GM19467 (cell line): ENCODE data around the gene PSTPIP2.
"Not testable (repeated sequence)": the region's sequence is repeated elsewhere in the genome, so short reads cannot be mapped to it uniquely, and the experiment has no call there.

ENCODE experiments used
- ATAC-seq: cut with Tn5 transposase; IDR thresholded peaks from one replicate; pipeline ENCODE4 v1.9.1; 2021; ENCODE audit warnings: mild to moderate bottlenecking, moderate library complexity; ENCODE audit not compliant: unreplicated experiment

Gene PSTPIP2

DNA sequence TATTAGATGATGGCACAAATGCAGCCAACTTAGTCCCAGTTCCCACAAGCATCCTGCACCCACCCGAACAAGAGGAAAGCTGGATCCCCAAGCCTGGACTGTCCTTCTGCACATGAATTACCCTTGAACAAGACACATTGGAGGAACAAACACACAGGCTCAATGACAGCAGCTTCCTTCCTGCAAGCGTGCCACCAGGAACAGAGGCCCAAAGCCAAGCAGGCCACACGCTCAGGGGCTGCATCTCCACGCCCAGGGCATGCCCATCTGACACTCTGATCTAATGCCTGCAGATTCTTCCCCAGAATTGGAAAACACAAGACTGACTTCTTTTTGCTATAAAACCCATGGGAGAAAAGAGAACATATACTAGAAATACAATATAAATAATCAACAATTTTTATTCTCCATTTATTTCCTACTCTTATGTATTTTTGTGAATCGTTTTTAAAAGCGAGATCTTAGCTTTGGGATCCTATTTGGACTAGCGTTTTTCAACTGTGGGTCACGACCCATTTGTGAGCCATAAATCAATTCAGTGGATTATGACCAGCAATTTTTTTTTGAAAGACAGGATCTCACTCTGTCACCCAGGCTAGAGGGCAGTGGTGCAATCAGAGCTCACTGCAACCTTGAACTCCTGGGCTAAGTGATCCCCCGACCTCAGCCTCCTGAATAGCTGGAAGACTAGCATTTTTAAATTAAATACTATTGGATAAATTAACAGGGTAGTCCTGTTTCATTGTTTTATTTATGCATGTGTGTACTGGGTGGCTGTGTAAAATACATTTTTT lies 34.4 kb downstream of the PSTPIP2 start:
- no peak for ATAC-seq

DNA sequence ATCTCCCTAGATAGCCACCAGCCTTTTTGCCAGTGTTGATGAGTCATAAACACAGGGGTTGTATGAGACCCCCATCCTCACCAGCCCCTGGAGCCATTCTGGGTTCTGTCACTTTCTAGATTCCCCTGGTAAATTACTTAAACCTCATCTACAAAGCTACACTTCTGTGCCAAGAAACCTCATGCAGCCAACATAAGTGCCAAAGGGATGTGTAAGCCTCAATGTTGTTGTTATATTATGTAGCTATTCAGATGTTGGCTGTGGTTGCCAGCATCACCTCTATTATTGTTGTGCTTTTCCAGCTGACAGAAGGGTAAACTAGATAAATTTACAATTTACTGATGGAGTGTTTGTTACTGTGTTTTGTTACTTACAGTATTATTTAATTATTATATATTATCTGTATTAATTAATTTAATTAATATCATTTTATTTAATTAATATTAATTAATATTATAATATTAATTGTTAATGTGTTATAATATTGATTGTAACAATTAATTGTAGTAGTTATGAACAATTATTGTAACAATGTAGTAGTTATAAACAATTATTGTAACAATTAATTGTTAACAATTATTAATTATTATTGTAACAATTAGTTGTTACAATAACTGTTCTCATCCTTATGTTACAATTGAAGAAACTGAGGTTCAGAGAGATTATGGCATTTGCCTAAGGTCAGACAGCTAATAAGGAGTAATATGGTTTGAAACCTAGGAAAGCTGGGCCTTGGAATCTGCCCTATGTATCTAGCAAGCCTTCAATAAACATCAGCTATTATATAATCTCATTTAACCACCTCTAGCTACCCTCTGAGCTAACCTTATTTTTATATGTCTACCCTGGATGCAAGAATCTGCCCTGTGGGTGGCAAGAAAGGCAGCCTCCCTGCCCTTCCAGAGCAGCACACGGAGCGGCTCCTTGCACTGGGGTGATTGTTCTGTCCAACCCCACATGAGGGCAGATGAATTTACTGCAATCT lies 36.1 kb downstream of the PSTPIP2 start:
- no peak for ATAC-seq

DNA sequence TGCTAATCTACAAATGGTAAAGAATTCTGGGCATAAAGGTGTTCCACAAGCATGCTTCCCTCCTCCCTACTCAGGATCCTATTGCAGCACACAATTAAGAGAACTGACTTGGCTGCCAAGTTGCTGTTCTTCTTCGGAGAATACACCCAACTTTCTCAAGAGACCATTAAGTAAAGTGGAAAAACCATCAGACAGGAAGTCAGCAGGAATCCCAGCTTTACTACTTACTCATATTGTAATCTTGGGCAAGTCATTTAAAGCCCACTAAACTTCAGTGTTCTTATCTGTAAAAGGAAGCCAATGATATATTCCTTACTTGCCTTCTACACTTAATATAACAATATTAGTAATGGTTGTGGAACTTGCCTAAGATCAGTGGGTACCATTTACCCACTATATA lies 37.8 kb downstream of the PSTPIP2 start:
- ATAC-seq: no peak

DNA sequence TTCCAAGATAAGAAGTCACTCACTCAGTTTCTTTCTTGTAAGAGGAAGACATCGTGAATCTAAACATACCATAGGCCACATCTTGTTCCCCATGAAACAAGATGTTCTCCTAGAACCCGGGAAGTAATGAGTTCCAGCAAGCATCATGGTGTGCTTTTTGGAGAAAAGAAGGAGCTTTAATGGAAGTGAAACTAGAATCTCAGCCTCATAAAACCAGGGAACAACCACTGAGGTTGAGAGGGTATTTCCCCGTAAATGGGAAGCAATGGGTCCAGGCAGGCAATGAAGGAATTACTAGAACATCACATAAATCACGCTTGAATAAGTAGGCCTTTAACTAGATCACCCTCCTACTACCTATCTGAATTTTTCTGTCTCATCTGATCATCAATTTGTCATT lies 40.3 kb downstream of the PSTPIP2 start:
- no peak for ATAC-seq

DNA sequence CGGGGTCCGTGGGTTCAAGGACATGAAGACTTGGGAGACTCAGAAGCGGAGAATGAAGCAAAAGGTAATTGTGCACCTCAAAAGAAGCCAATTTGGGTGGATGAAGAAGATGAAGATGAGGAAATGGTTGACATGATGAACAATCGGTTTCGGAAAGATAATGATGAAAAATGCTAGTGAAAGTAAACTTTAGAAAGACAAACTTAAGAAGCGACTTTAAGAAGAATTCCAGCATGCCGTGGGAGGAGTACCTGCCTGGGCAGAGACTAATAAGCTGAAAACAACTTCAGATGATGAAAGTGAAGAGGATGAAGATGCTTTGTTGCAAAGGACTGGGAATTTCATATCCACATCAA lies 43.5 kb downstream of the PSTPIP2 start:
- no peak for ATAC-seq

DNA sequence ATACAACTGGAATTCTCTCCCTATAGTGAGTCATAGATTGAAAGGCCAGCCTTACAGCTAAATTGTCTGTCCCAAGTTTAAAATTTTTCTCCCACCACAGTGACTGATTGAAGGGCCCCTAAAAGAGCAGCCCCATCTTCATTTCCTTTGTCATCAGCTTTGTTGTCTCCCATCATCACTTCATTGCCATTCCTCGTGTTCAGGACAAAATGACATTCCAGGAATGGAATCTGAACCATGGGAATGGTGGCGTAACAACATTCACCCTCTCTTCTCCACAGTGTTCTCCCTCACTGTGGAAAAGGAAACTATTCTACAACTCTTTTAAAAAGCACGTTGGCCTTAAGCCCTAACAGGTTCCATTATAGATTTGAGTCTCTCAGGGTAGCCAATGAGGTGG lies 52.1 kb downstream of the PSTPIP2 start:
- ATAC-seq: no peak

DNA sequence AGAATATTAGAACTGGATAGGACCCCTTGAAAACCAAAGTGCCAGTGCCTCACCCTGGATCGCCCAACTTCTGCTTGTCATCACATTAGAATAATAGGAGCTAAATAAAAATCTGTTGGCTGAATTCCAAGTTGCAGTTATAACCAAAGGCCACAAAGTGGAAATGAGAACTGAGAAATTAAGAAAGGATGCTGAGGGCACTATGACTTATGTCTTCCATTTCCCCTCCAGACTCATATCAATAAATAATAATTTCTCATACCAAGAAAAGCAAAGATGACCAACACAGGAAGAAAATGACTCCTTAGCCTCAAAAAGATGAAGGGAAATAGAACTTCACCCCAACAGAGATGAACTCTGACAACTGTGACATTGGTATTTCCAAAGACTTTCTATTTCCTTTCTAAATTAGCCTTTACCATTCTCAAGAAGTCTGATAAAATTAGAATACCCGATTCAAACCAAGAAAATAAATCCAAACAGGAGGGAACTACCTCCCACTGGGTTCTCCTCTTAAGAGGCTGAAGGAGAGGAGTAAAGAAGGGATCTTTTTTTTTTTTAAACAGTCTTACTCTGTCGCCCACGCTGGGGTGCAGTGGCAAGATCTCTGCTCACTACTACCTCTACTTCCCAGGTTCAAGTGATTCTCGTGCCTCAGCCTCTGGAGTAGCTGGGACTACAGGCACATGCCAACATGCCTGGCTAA lies 58.4 kb downstream of the PSTPIP2 start:
- peak; percentile 40 for ATAC-seq

DNA sequence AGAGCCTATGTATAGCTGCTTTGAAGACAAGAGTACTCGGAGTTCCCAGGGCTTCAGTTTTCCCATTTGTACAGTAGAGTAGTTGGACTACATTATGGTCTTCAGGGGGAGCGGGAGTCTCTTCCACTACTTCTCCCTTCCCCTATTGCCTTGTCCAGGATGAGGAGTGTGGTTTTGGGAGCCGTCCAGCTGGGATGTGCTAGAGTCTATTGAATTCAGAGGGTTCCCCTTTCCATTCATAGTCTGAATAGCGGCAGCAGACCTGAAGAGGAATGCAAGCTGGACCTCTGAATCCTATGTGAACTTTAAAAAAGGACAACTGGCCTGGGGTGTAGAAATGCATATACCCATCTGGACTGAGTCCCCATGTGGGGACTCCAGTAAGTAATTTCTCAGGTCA lies 61.4 kb downstream of the PSTPIP2 start:
- ATAC-seq: no peak

DNA sequence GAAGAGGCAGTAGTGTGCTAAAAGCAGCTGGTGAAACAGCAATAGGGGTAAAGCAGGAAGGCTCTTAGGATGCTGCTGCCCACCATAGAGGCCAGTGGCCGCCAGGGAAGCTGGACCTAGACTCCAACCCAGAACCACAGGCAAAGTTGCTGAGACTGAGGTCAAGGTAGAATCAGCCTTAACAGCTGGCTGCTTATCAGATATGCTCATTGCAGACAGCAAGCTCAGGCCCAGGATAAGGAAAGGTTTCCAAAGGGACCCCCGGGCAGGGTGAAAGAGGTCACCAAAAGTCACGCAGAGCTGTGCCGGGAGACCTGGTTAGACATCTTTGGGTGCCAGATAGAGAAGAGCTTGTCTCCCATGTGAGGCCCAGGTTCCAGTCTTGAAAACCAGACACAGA lies 62.0 kb downstream of the PSTPIP2 start:
- ATAC-seq: no peak

DNA sequence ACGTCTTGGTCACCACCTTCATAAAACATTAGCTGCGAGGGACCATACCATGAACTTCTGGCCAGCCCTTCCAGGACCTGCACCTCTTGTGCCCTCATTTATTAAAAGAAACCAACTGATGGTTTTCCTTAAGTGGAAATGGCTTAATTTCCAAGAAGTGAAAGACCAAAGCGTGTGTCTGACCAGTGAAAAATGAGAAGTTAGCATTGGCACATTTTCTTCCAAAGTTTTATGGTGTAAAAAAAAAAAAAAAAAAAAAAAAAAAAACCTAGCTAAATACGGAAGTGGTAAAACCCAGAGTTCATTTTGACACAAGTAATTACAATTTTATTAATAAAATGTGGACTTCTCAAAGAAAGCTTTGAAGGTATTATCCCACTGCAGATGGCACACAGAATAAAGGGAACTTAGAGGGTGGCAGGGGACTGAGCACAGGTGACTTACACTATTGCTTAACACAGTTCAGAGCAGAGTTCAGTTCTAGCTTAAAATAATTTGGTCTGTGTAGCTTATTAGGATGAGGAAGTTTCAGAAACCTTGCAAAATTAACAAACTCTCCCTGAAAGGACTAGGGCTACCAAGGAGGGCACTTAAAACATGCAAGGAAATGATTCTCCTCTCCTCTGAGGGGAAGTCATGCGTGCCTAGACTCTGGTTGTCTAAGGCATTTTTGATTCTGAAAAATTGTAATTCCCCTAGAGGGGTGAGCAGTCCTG lies 62.8 kb downstream of the PSTPIP2 start:
- no peak for ATAC-seq

DNA sequence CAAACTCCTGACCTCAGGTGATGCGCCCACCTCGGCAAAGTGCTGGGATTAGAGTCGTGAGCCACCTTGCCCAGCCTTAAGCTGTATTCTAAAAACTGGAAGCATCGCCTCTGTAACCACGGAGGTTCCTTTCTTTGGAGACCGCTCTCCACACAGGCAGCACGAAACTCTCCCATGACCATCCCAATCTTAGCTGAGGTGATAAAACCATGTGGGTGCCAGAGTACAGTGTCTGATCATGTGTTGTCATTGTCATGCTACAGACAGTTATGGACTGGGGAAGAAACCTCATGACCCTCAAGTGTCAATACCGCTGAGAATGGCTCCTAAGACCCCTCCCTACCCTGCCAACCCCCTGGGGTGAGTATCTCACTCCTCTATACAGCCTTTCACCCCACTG lies 63.5 kb downstream of the PSTPIP2 start:
- ATAC-seq: no peak

DNA sequence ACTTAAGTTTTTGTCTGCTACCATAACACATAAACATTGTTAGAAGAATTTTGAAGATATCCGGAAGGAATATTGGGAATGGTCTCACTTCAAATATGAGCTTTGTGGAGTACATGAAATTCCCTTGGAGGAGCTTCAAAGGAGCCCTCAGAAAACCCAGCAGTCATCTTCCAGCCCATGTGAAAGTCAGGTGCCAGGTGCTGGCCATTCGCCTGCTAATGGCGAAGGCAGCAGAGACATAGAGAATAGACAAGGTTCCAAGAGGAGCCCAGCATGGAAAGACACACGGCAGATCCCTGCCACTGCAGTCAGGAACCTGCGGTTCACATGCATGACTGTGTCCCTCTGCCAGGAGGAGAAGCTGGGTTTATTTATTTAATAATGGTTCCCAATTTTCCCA lies 64.9 kb downstream of the PSTPIP2 start:
- no peak for ATAC-seq

DNA sequence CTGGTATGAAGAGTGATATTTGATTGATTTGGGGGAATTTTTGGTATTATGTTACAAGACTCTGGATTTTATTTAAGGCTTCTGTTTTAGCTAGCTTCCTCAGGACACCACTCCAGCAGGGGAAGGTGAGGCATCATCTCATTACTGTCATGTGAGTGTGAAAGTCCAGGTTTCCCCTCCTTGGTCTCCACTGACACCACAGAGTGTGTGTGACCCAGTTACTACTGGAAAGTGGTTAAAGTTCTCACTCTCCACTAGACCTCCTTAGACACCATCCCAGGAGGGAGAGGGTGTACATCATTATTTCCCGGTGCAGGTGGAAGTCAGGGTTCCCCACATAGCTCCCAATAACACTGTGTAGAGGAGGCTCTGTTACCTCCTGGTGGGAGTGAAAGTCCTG lies 69.1 kb downstream of the PSTPIP2 start:
- no peak for ATAC-seq

DNA sequence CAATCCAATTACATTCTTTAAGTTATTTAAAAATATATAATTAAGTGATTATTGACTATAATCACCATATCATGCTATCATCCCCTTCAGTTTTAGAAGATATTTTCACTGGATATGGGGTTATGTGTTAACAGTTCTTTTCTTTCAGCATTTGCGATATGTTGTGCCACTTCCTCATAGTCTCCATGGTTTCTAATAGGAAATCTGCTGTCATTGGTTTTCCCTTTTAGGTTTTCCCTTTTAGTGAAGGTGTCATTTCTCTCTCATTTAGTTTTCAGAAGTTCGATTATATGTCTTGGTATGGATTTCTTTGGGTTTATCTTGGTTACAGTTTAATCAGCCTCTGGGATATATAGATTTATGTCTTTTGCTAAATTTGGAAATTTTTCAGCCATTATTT lies 70.2 kb downstream of the PSTPIP2 start:
- no peak for ATAC-seq

DNA sequence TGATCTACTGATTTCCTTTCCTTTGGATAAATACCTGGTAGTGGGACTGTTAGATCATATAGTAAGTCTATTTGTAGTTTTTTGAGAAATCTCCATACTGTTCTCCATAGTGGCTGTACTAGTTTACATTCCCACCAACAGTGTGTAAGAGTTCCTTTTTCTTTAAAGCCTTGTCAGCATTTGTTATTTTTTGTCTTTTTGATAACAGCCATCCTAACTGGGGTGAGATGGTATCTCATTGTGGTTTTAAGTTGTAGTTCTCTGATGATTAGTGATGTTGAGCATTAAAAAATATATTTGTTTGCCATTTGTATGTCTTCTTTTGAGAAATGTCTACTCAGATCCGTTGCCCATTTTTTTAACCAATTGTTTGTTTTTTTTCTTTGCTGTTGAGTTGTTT lies 71.0 kb downstream of the PSTPIP2 start:
- ATAC-seq: no peak

DNA sequence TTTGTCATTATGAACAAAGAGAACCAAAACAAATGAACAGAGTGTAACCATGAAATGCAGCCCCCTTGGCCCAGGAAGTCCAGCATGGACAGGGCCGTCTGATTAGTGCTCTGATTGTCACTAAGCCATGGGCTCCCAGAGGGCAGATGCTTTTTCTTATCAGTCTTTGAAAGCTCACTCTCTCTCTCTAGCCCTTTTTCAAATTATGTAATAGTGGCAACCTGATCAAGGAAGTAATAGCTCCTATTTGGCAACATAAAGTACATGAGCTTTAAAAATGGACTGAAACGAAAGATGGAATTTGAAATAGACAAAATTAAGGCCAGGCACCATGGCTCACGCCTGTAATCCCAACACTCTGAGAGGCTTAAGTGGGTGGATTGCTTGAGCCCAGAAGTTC lies 72.5 kb downstream of the PSTPIP2 start:
- ATAC-seq: no peak

DNA sequence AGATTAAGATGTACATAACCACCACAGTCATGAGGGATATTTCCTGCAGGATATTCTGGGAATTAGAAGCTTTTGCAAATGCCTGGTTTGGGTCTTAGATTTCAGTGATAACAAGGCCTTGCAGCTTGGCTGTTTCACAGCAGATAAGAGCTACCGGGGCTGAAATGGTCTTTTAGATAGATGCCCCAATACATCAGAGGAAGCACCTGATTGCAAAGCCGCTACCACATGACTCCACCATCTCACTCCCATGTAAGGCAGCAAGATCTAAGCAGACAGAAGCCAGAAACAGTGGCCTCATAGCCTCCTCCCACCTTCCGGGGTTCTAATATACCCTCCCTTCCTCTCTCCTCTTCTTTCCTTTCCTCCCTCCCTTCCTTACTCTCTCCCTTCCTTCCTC lies 73.8 kb downstream of the PSTPIP2 start:
- ATAC-seq: no peak

DNA sequence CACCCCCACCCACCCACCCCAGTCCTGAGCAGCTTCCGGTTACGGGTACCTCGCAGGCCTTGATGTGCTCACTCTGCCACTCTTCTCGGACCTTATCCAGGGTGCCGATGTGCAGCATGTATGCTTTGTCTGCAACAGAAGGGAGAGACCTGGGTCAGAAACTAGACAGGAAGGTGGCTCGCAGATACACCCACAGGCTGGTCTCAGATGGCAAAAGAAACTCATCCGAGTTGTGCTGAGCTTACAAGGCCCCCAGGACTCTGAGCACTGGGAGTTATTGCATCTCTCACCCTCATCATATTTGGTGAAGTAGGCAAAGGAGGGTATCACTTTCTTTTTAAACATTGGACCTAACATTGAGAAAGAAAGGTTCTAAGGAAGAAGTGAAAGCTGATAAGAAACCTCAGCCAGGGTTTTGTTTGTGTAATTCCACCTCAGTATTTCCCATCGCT lies 74.3 kb downstream of the PSTPIP2 start:
- ATAC-seq: no peak

DNA sequence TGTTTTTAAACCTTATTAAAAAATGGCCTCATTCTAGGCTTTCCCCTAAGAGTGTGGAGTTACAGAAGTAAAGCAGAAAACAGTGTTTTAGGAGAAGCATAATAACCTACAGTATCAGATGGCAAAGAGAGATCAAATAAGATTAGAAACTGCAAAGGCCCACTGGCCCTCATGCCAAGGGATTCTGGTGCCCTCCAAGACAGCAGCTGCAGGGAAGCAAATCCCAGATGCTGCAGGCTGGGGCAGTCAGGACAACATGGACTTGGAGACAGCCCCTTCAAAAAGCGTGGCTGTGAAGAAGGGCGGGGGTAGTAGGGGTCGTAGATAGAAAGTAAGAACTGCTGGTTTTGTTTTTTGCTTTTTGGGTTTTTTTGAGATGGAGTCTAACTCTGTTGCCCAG lies 76.6 kb downstream of the PSTPIP2 start:
- no peak for ATAC-seq

DNA sequence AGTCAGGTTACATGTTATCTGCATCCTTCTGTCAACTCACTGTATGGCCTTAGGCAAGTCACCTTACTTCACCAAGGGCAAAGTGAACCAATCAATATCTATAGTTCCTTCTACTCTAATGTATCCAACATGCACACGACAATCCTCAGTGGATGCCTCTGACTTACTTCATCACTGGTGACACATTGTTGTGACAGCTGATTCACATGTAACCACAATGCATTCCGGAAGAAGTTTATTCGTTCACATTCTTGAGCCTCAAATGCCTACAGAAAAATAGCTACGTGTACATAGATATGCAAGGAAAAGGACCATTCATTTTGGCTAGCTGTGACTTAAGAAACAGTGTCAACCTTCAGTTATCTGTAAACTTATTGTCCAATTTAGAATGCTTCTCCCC lies 78.6 kb downstream of the PSTPIP2 start:
- ATAC-seq: no peak

DNA sequence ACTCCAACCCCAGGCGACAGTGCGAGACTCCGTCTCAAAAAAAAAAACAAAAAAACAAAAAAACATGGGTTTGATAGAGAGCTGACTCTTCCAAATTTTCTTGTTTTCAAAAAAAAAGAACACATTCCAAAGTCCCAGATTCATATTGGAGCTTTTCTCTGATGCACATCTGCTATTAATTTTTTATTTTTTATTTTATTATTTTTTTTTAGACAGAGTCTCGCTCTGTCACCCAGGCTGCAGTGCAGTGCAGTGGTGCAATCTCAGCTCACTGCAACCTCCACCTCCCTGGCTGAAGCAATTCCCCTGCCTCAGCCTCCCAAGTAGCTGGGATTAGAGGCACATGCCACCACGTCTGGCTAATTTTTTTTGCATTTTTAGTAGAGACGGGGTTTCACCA lies 79.5 kb downstream of the PSTPIP2 start:
- ATAC-seq: not testable (repeated sequence)
